GM18858 (cell line): ENCODE measurements around the gene STRIT1.
A peak's percentile ranks its signal among the peaks of the same experiment; 100 is the strongest.

Experiments used
- ATAC-seq: cut with Tn5 transposase; IDR thresholded peaks from one replicate; pipeline ENCODE4 v1.9.1; 2021; ENCODE audit not compliant: unreplicated experiment

Gene STRIT1

GRCh38 chr3:155293516-155293915 is at the start of gene STRIT1:
TSS of gene STRIT1 (minus strand) at chr3:155293683.
- no peak for ATAC-seq

GRCh38 chr3:155342344-155342743 is 48.9 kb upstream of the STRIT1 start:
- ATAC-seq, result no peak

DNA sequence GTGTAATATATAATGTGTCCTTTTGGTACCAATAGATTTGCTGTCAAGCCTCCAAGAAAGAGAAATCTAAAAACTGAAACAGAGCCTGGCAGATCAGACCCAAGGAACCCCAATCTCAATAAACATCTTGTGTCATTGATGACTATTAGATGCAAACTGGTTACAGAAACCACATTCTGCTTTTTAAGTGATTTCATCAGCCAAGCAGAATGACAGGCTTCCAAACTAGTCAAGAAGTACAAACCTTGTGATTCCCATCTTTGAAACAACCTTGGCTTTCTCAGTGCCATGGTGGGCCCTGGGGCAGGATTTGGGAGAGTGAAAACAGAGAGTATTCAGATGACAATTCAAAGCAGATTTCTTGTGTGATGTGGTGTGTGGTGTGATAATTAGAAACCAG is 45.6 kb upstream of the STRIT1 start:
- ATAC-seq, result no peak

GRCh38 chr3:155335724-155336354 is 42.4 kb upstream of the STRIT1 start:
- ATAC-seq, result peak; percentile 34

GRCh38 chr3:155334914-155335723 is 41.6 kb upstream of the STRIT1 start:
- peak; percentile 83 for ATAC-seq

DNA sequence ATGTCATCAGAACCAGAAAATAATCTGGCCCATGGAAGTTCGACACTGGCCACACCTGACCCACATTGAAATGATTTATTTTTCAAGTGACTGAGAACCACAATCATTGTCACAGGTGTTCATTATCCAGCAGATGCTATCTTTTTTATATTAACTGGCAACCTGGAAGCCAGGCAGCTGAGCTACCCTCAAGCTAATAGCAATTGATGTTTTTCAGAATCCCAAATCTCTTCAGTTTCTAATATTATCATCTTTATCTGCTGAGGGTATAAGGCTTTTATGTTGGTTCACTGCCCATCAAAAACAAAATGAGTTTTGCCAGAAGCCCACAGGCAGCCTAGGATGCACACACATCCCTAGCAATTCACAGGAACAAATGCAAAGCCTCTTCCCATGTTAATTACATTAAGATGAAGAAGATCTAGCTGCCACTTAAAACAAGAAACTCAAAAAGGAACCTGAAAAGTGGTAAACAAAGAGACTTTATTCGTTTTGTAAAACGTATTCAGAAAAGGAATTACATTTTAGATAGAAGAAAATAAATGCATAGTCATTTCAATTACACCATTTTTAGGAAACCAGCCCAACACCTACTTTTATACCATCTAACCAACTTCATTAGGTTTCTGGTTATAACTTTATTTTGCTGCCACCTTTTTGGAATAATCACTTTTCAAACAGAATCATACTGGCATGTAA is 40.9 kb upstream of the STRIT1 start:
- no peak for ATAC-seq

- no peak for ATAC-seq
Measured at GRCh38 chr3:155332716-155333115, 39.2 kb upstream of the STRIT1 start.

DNA sequence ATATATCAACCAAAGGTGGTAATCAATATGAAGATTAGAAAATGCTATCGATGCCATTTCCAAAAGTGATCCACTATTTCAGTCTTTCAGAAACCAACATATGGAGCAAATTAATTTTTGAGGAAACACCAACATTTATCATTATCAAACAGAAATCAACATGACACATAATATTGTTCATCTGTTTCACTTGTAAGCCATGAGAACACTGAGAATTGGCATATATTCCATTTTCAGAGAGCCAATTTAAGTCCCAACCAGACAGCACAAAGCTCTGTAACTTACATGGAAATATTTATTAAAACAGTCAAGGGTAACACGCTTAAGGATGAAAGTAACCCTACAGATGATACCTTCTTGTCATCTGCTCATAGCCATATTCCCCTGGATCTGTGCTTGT is 37.6 kb upstream of the STRIT1 start:
- ATAC-seq, result no peak

DNA sequence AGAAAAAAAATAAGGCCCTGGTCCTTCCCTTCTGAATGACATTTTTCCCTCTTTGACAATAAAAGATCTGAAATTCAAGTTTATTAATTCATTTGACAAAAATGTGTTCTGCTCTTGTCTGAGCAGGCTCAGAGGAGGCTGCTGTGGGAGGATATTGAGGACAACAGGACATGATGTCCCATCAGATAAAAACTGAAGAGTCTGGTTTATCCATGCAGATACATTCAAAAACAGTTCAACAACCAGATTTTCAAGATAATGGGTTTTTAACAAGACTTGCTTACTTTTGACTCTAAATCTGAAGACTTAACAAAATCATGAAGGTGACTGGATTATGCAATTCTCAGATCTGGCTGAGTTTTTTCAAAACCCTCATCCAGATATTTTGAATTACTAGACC is 36.9 kb upstream of the STRIT1 start:
- no peak for ATAC-seq

- ATAC-seq, result no peak
Measured at GRCh38 chr3:155329513-155330048, 36.1 kb upstream of the STRIT1 start.

GRCh38 chr3:155327871-155328270 is 34.4 kb upstream of the STRIT1 start:
- ATAC-seq, result no peak

- no peak for ATAC-seq
Measured at GRCh38 chr3:155327430-155327829, 33.9 kb upstream of the STRIT1 start.

DNA sequence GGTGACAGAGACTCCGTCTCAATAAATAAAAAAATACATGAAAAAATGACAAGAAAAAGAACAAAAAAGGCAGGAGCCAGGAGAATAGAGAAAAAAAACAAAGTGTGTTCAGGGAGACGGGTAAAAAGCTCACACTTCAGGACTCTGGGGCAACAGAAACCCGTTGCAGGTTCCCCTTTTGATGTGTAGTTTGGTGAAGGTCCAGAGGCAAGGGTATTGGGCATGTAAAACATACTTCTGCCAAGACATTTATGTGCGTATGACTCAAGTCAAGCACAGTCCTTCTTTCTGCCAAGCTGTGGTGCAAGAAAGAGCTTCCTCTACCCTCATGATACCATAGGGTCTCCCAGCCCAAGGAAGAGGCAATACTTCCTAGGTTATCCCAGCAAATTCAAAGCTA is 33.4 kb upstream of the STRIT1 start:
- ATAC-seq, result no peak

DNA sequence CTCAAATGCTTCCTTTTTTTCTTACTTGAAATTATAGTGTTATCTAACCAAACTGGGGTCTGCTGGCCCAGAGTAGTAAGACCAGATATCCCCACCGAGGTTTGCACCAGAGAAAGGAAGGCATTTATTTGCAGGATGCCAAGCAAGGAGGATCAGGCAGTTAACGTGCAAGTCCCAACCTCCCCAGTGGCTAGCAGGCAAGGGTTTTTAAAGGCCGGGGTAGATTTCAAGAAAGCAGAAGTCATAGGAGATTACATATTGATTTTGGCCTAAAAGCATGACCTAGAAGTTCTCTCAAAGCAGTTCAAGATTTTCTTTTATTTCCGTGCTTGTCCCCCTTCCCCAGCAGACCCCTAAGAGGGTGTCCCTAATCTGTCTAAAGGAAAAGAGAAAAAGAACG is 32.8 kb upstream of the STRIT1 start:
- no peak for ATAC-seq

GRCh38 chr3:155325263-155325835 is 31.9 kb upstream of the STRIT1 start:
- ATAC-seq, result no peak

- ATAC-seq, result peak; percentile 89
Measured at GRCh38 chr3:155323063-155323666, 29.7 kb upstream of the STRIT1 start.

DNA sequence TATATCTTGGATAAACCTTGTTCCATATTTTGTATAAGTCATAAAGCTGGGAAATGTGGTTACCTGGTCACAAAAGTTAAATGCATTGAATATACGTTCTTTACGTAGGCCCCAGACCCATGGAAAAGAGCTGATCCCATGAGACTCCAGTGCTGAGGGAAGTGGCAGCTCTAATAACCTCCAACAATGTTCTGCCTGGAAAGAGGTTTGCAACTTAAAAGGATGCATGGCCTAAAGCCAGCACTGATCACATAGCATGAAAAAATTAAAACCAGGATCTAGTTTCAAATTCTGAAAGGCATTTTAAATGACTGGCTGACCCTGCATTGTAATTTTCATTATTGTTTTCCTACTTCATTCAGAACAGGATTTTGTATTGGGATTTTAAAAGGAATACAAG is 27.9 kb upstream of the STRIT1 start:
- ATAC-seq, result no peak

DNA sequence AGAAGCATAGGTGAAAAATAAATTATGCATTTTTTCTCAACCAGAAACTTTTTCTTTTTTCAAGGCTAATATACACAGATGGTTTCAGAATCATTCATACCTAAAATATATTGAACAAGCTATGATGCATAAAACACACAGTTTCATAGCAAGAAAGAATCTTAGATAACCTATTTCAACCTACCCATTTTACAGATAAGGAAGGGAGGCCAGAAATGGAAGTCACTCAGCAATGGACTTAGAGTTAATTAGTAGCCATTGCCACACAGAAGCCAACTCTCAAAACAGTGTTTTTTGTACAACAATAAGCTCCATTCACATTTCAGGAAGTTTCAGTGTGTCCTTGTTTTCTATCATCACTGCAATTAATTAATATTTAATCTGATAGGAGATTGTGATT is 27.5 kb upstream of the STRIT1 start:
- ATAC-seq, result no peak

GRCh38 chr3:155318740-155319139 is 25.3 kb upstream of the STRIT1 start:
- ATAC-seq, result no peak

DNA sequence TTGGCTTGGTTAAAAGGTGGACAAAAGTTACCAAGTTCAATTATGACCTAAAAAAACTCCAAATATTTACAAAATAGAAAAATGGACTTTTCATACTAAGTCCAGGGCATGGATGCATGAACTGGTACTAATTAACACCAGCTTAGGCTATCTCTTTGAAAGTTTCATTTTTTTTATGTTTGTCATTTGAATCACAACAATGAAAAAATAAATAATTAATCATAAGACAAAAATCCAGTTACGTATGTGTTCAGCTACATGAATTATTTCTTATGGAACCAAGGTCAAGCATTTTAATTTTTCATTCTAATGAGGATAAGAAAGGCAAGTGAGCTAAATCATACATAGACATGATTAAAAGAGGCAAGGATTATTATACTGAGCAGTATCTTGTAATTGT is 23.7 kb upstream of the STRIT1 start:
- ATAC-seq, result no peak

GRCh38 chr3:155316426-155316825 is 22.9 kb upstream of the STRIT1 start:
- ATAC-seq, result no peak
